Heart left ventricle (tissue), 16 donors: ENCODE data around the gene OR4D5. TPM values are rescaled to one million over a fixed set of nuclear protein-coding genes. Genes with fewer than 3 reads are reported as not detected.

Experiments used
- ATAC-seq, 4 donors: fragments of 200-7000 bp; cut with Tn5 transposase; one replicate each; pipeline ENCODE4 v1.9.1; 2020 to 2022; ENCODE audit warnings: moderate library complexity in 4 of 4, mild to moderate bottlenecking in 3 of 4, moderate number of reproducible peaks in 1 of 4
- DNase-seq, 5 donors: peaks; one replicate each; pipeline ENCODE4 v3.0.0-alpha.2; 2020
- H3K27ac ChIP-seq, 12 donors: fragments of 200-600 bp; sonication (generic) in 4 of 12; one replicate each; pipeline versions ENCODE4 v1.5.0 to v1.8.0; 2016 to 2022; ENCODE audit warnings: mild to moderate bottlenecking in 2 of 12
- H3K27me3 ChIP-seq, 9 donors: fragments of 200-600 bp; sonication (generic) in 2 of 9; one replicate each; pipeline versions ENCODE4 v1.5.1 to v1.8.0; 2016 to 2022; ENCODE audit warnings: mild to moderate bottlenecking in 3 of 9
- H3K36me3 ChIP-seq, 9 donors: fragments of 200-600 bp; sonication (generic) in 2 of 9; one replicate each; pipeline versions ENCODE4 v1.5.0 to v1.8.0; 2018 to 2022; ENCODE audit warnings: mild to moderate bottlenecking in 2 of 9
- H3K4me1 ChIP-seq, 12 donors: fragments of 200-600 bp; sonication (generic) in 4 of 12; one replicate each; pipeline versions ENCODE4 v1.5.0 to v1.8.0; 2016 to 2022; ENCODE audit warnings: mild to moderate bottlenecking in 3 of 12
- H3K4me3 ChIP-seq, 12 donors: fragments of 200-600 bp; sonication (generic) in 4 of 12; one replicate each; pipeline versions ENCODE4 v1.5.0 to v1.8.0; 2017 to 2022; ENCODE audit warnings: mild to moderate bottlenecking in 9 of 12, moderate library complexity in 4 of 12
- H3K9me3 ChIP-seq, 12 donors: fragments of 200-600 bp; sonication (generic) in 4 of 12; one replicate each; pipeline versions ENCODE4 v1.5.0 to v1.8.0; 2016 to 2022; ENCODE audit warnings: mild to moderate bottlenecking in 1 of 12
- POLR2A ChIP-seq, 2 donors: fragments of 450-650 bp; IDR thresholded peaks; one replicate each; pipeline ENCODE4 v1.6.1; 2017; ENCODE audit warnings: antibody characterized with exemption in 2 of 2, mild to moderate bottlenecking in 2 of 2, moderate library complexity in 2 of 2
- WGBS, 4 donors: extraction: QIAGEN DNeasy Blood & Tissue Kit in 2 of 4; methylation state at CpG; one replicate each; pipeline versions ENCODE4 v1.1.5 to v1.1.7; 2013 to 2018; 5-methylcytosine and 5-hydroxymethylcytosine counted together
- intact Hi-C, 10 donors: fragments of 100-400 bp; cut with DNase I; formaldehyde crosslinking; loops; one replicate each; pipeline versions ENCODE4 v1.11.1 to v1.14.2; 2022
- polyA plus RNA-seq, 2 donors: library from polyadenylated mRNA; stranded (reverse); fragments of 200-250 nt; gene quantifications; one replicate each; pipeline ENCODE4 v1.2.3, GENCODE V29; 2013
- total RNA-seq, 9 donors: library from RNA; depleted of rRNA in 2 of 9; stranded (reverse); fragments of >200 nt in 2 of 9; fragmentation: NEBNext Ultra II Directional in 3 of 9; extraction: Animal tissue kit (Norgen Biotek cat#: 25700) in 3 of 9; gene quantifications; one replicate each; pipeline versions ENCODE4 v1.1.0 to v1.2.4, GENCODE V29; 2016 to 2023
- TF ChIP-seq, protein P1 (sequence below), 12 donors: fragments of 200-600 bp; sonication (generic) in 4 of 12; IDR thresholded peaks; one replicate each; pipeline versions ENCODE4 v1.5.0 to v1.8.0; 2018 to 2022; ENCODE audit warnings: antibody characterized with exemption in 12 of 12, mild to moderate bottlenecking in 5 of 12
- donor health status: ischemic (EF 13 %, LVEDD 7.1; RV severe dilation, severe dysfunction).
- donor health status: healthy with polysubstance abuse.
- donor health status: DM: no; HTN: yes; CAD: no.
- donor health status: DM: no; HTN: no; CAD: no.
- donor health status: ischemic (EF 25% LVEDD 6.9; RV normal size, moderate dysfunction).
- donor health status: ischemic (EF 25% LVEDD 5.7; RV mildly dilated, moderate dysfunction).
- donor health status: healthy.
- donor health status: DM: yes; HTN: yes; CAD: no.
- donor health status: ischemic (EF 35%, LVEDD 5.7; RV mildly dilated, moderate dysfunction).
- donor health status: nonischemic (EF 11% LVEDD 7.7; RV severe dilation, severe dysfunction).
- donor health status: DM: yes; HTN: yes; CAD: no.
- donor health status: PGD.
- donor health status: ischemic (EF 29% LVEDD 5.4; RV normal size, mild dysfunction).
- donor health status: nonischemic (EF 23%, LVEDD 6.1; RV moderate dilation, normal function).

Gene OR4D5
- total and polyA plus RNA-seq, 11 donors: not detected

DNA sequence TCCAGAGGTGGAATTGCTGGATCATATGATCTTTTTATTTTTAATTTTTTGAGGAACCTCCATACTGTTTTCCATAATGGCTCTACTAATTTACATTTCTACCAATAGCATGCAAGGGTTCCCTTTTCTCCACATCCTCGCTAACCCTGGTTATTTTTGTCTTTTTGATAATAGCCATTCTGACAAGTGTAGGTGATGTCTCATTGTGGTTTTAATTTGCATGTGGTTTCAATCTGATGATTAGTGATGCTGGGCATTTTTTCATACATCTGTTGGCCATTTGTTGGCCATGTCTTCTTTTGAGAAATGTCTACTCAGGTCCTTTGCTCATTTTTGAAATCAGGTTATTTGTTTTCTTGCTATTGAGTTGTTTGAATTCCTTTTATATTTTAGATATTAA is 15.4 kb upstream of the OR4D5 start:
- no peaks in the 10 kb centered on the region for H3K9me3 ChIP-seq
- H3K36me3 ChIP-seq: no peaks in the 10 kb centered on the region
- no peaks in the 10 kb centered on the region for H3K4me1 ChIP-seq
- H3K27ac ChIP-seq: no peak overlapping the region
- 61 to 80% (median 66%) methylated on average over 1 of the region's 1 CpG for WGBS, 4 donors
- H3K27me3 ChIP-seq: no peaks in the 10 kb centered on the region
- ATAC-seq: no peak
- TF ChIP-seq, protein P1, sequence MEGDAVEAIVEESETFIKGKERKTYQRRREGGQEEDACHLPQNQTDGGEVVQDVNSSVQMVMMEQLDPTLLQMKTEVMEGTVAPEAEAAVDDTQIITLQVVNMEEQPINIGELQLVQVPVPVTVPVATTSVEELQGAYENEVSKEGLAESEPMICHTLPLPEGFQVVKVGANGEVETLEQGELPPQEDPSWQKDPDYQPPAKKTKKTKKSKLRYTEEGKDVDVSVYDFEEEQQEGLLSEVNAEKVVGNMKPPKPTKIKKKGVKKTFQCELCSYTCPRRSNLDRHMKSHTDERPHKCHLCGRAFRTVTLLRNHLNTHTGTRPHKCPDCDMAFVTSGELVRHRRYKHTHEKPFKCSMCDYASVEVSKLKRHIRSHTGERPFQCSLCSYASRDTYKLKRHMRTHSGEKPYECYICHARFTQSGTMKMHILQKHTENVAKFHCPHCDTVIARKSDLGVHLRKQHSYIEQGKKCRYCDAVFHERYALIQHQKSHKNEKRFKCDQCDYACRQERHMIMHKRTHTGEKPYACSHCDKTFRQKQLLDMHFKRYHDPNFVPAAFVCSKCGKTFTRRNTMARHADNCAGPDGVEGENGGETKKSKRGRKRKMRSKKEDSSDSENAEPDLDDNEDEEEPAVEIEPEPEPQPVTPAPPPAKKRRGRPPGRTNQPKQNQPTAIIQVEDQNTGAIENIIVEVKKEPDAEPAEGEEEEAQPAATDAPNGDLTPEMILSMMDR (IDR thresholded peaks at IDR 0.05): no peak
- no peak for TF ChIP-seq POLR2A (IDR thresholded peaks at IDR 0.05)
- intact Hi-C loops: no loop called here
- DNase-seq: no peak
- no peak overlapping the region for H3K4me3 ChIP-seq

DNA sequence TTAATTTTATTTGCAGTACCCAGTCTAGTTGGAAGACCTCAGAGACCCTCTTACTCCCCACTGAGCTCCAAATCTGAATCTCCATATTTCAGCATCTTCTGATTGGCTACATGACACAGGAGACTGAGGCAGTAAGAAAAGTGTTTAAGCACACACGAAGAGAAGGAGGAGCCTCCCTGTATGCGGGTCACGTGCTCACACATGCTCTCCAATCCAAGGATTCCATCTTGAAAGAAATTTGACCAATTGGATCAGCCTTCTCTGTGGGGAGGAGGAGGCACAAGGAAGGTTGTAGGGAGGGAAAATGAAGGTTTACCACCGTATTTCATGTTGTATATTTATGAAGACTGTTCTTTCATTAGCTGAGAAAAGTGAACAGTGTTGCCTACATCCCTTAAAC is 3.0 kb downstream of the OR4D5 start:
- Histone ChIP-seq H3K27ac (no peak overlapping the region), H3K36me3 (no peaks in the 10 kb centered on the region), H3K4me3 (no peak overlapping the region), H3K4me1 (no peaks in the 10 kb centered on the region), H3K9me3 (no peaks in the 10 kb centered on the region), H3K27me3 (no peaks in the 10 kb centered on the region)
- ATAC-seq: no peak
- intact Hi-C loops: no loop called here
- TF ChIP-seq, protein P1 (IDR thresholded peaks at IDR 0.05): no peak
- TF ChIP-seq POLR2A (IDR thresholded peaks at IDR 0.05): no peak
- WGBS, 4 donors: 86 to 92% (median 88%) methylated on average over 4 of the region's 4 CpGs
- no peak for DNase-seq

DNA sequence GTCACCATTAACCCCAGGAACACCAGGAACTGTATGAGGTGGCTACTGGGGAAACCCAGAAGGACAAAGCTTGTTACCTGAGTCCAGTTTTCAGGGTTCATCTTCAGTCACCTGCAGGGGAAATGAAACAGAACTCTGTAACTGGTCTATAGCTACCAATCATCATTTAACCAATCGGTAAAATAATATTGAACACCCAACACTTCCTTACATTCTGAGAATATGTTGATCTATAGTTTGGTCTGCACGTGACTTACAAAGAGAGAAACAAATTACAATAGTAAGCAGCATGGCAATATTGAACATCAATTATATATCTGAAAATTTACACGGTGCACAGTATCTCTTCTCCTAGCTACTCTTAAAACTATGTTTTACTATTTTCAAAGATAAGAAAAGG is 4.3 kb downstream of the OR4D5 start, which contains the start of gene OR6T1:
OR6T1 (minus strand) TSS at position 101 of the 400 bp plus-strand sequence; CDS start at position 101, 0 bp downstream.
- Histone ChIP-seq H3K27ac (no peak within 1 kb of the TSS), H3K9me3 (no peaks in the 10 kb centered on the region), H3K36me3 (no peaks in the 10 kb centered on the region), H3K27me3 (no peaks in the 10 kb centered on the region), H3K4me1 (no peaks in the 10 kb centered on the region), H3K4me3 (no peak within 1 kb of the TSS)
- WGBS, 4 donors: 85 to 89% (median 87%) methylated on average over 3 of the region's 3 CpGs
- TF ChIP-seq POLR2A (IDR thresholded peaks at IDR 0.05): no peak
- TF ChIP-seq, protein P1 (IDR thresholded peaks at IDR 0.05): no peak
- DNase-seq: no peak
- ATAC-seq: no peak
- intact Hi-C loops: no loop called here

DNA sequence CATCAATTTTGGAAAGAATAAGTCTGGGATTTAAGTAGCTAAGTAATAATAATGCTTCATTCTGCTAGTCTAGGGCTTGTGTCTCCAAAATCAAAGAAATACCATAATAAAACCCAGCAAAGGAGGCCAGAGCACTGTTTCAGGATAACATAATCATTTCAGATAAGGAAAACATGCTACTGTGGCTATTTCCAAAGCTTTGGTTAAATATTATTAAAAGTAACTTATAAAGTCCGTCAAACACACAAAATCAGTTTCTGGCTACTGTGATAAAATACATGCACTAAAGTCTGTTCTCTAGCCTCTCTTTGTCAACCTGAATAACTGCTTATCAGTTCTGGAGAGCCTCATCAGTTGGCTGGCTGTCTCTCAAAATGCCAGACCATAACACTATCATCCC is 5.7 kb downstream of the OR4D5 start:
- no peaks in the 10 kb centered on the region for H3K36me3 ChIP-seq
- no peaks in the 10 kb centered on the region for H3K9me3 ChIP-seq
- H3K27me3 ChIP-seq: no peaks in the 10 kb centered on the region
- no peak for TF ChIP-seq POLR2A (IDR thresholded peaks at IDR 0.05)
- TF ChIP-seq, protein P1 (IDR thresholded peaks at IDR 0.05): no peak
- intact Hi-C loops: no loop called here
- H3K4me1 ChIP-seq: no peaks in the 10 kb centered on the region
- no peak overlapping the region for H3K4me3 ChIP-seq
- no peak for DNase-seq
- WGBS, 4 donors: 5 to 29% (median 25%) methylated on average over 1 of the region's 1 CpG
- ATAC-seq: no peak
- no peak overlapping the region for H3K27ac ChIP-seq
